Erythroblast (primary cell): ENCODE measurements around the gene ZMIZ1.

Source experiments
- GATA1 ChIP-seq: IDR thresholded peaks from 2 replicates; pipeline ENCODE4 v1.6.1; 2011; ENCODE audit warnings: low read depth, mild to moderate bottlenecking, control low read depth, low read length, moderate library complexity
- POLR2A ChIP-seq: IDR thresholded peaks from 2 replicates; pipeline ENCODE4 v1.6.1; 2011; ENCODE audit warnings: mild to moderate bottlenecking, low read length

DNA sequence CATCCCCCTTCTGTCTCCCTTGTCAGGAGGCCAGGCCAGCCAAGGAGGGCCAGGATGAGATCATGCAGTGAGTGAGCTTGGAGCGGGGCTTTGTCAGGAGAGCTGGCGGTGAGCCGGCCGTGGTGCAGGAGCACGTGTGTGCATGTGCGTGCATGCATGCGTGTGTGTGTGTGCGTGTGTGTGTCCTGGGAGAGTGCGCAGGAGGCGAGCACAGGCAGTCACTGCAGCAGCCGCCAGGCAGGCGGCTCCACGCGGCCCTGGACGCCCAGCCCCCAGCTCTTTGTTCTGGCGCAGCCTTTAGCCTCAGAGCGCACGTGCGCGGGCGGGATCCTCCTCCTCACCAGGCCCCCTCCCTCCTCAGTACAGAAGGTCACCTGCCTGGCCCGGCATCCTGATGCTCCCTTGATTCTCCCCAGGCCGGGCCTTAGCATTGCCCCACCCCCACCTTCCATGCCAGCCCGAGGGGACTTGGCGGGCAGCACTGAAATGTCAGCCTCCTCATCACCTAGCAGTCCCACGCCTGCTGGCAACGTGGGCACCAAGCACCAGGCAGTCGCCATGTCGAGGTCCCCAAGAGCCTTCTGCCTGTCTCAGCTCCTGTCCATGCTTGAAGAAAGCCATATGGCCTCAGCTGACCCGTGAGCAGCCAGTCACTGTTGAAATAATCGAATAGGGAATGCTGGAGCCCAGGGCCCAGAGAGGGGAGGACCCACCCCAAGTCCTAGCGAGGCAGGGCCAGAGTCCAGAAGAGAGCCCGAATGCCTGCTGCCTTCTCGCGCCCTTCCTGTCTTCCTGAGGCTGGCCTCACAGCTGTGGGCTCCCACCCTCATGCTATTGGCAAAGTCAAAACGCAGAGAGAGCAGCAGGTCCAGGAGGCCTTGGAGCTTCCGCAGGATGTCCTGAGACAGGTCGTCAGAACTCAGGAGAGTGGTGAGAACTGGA lies 152.6 kb downstream of the ZMIZ1 start:
- no peak for TF ChIP-seq POLR2A
- TF ChIP-seq GATA1: no peak
